A549 (cell line): Measurements from ENCODE around the gene UNC79. TPM values are rescaled to one million over a fixed set of nuclear protein-coding genes. Genes with fewer than 3 reads are reported as not detected.

Experiments
- ATAC-seq, 2 experiments: fragments of 200-7000 bp in 1 of 2; fragments of >200 bp in 1 of 2; cut with Nextera tagmentation in 1 of 2; cut with Tn5 transposase in 1 of 2; 3 replicates each; pipeline versions ENCODE4 v1.8.0 to v1.9.1; 2018 to 2020; ENCODE audit warnings: mild to moderate bottlenecking in 1 of 2, moderate library complexity in 1 of 2
- CTCF ChIA-PET: fragments of 300-600 bp; sonication (Branson Sonifier 250); formaldehyde crosslinking; extraction: SDS; loops from one replicate; lab custom pipeline; 2021; ENCODE audit warnings: antibody characterized with exemption, inconsistent platforms; lab: Yijun Ruan, JAX
- POLR2A ChIA-PET: fragments of 350-600 bp; formaldehyde crosslinking; extraction: SDS; loops from one replicate; lab custom pipeline; 2021; ENCODE audit warnings: antibody characterized with exemption, inconsistent platforms; lab: Yijun Ruan, JAX
- DNase-seq, 2 experiments: peaks; one replicate each; pipeline versions ENCODE4 v3.0.0 to v3.0.0-alpha.2; 2011 to 2016; ENCODE audit warnings: low read depth in 1 of 2, low spot score in 1 of 2
- FAIRE-seq: peaks from 2 replicates; lab custom pipeline; 2011; peaks lifted over from hg19 to GRCh38; lab: Jason Lieb, UNC
- H3K27ac ChIP-seq, 2 experiments: fragments of >200 bp; sonication (Bioruptor Twin); formaldehyde crosslinking; 3 replicates each; pipeline ENCODE4 v1.5.1; 2016 to 2017
- H3K4me1 ChIP-seq: fragments of >200 bp; sonication (Bioruptor Twin); formaldehyde crosslinking; 3 replicates; pipeline ENCODE4 v1.6.1; 2016
- H3K4me2 ChIP-seq: fragments of >200 bp; sonication (Bioruptor Twin); formaldehyde crosslinking; 3 replicates; pipeline ENCODE4 v1.6.1; 2016
- H3K4me3 ChIP-seq: fragments of >200 bp; sonication (Bioruptor Twin); formaldehyde crosslinking; 3 replicates; pipeline ENCODE4 v1.5.1; 2016
- H3K9me3 ChIP-seq: fragments of >200 bp; sonication (Bioruptor Twin); formaldehyde crosslinking; 3 replicates; pipeline ENCODE4 v1.6.1; 2016
- ATOH8 ChIP-seq: fragments of 250-450 bp; sonication (Bioruptor Pico); IDR thresholded peaks from 2 replicates; pipeline ENCODE4 v1.5.0; 2020; ENCODE audit warnings: low read depth, mild to moderate bottlenecking, moderate library complexity
- BHLHE40 ChIP-seq: IDR thresholded peaks from 2 replicates; pipeline ENCODE4 v1.6.1; 2012; ENCODE audit warnings: low read depth, low read length, inconsistent platforms
- EHF ChIP-seq: fragments of 250-450 bp; sonication (Bioruptor Pico); IDR thresholded peaks from 2 replicates; pipeline ENCODE4 v1.5.0; 2020; ENCODE audit warnings: mild to moderate bottlenecking
- EHMT2 ChIP-seq: fragments of 200-600 bp; sonication (generic); IDR thresholded peaks from 2 replicates; pipeline ENCODE4 v1.6.1; 2016; ENCODE audit warnings: antibody characterized with exemption, low read depth, mild to moderate bottlenecking, moderate library complexity
- EP300 ChIP-seq, 2 experiments: fragments of >200 bp; sonication (Bioruptor Twin); formaldehyde crosslinking; IDR thresholded peaks; 2 replicates in 1 of 2; 3 replicates in 1 of 2; pipeline ENCODE4 v1.6.1; 2016 to 2017
- FOSL2 ChIP-seq, 2 experiments: fragments of 450-650 bp in 1 of 2; fragments of >200 bp in 1 of 2; sonication (Bioruptor Twin) in 1 of 2; formaldehyde crosslinking; IDR thresholded peaks; 2 replicates each; pipeline versions ENCODE4 v1.5.0 to v1.6.1; 2016 to 2020; ENCODE audit warnings: mild to moderate bottlenecking in 1 of 2, moderate library complexity in 1 of 2
- FOXS1 ChIP-seq: fragments of 250-450 bp; sonication (Bioruptor Pico); IDR thresholded peaks from 2 replicates; pipeline ENCODE4 v1.5.0; 2020; ENCODE audit warnings: mild to moderate bottlenecking, moderate library complexity
- HES2 ChIP-seq: fragments of >200 bp; sonication (Bioruptor Twin); formaldehyde crosslinking; IDR thresholded peaks from 2 replicates; pipeline ENCODE4 v1.6.1; 2016
- HOXA7 ChIP-seq: fragments of 250-450 bp; sonication (Bioruptor Pico); IDR thresholded peaks from 2 replicates; pipeline ENCODE4 v1.5.0; 2020; ENCODE audit warnings: mild to moderate bottlenecking, moderate library complexity
- HOXB13 ChIP-seq: fragments of 250-450 bp; sonication (Bioruptor Pico); IDR thresholded peaks from 2 replicates; pipeline ENCODE4 v1.5.0; 2020; ENCODE audit warnings: low read depth, mild to moderate bottlenecking, moderate library complexity
- HOXB5 ChIP-seq: fragments of 250-450 bp; sonication (Bioruptor Pico); IDR thresholded peaks from 2 replicates; pipeline ENCODE4 v1.5.0; 2020; ENCODE audit warnings: mild to moderate bottlenecking, moderate library complexity
- JUN ChIP-seq, 2 experiments: fragments of >200 bp; sonication (Bioruptor Twin); formaldehyde crosslinking; IDR thresholded peaks; 2 replicates in 1 of 2; 3 replicates in 1 of 2; pipeline ENCODE4 v1.6.1; 2016 to 2017
- JUNB ChIP-seq: fragments of >200 bp; sonication (Bioruptor Twin); formaldehyde crosslinking; IDR thresholded peaks from 2 replicates; pipeline ENCODE4 v1.6.1; 2016
- KDM1A ChIP-seq: fragments of 200-600 bp; sonication (generic); IDR thresholded peaks from 2 replicates; pipeline ENCODE4 v1.6.1; 2016; ENCODE audit warnings: low read depth, mild to moderate bottlenecking
- MYC ChIP-seq: IDR thresholded peaks from 2 replicates; pipeline ENCODE4 v1.6.1; 2012; ENCODE audit warnings: mild to moderate bottlenecking, inconsistent platforms, low read length, improper control_type of control experiment, borderline replicate concordance
- RAD21 ChIP-seq, 2 experiments: fragments of >200 bp in 1 of 2; sonication (Bioruptor Twin) in 1 of 2; formaldehyde crosslinking in 1 of 2; IDR thresholded peaks in 1 of 2; conservative IDR thresholded peaks in 1 of 2; 2 replicates in 1 of 2; 3 replicates in 1 of 2; pipeline ENCODE4 v1.6.1; 2012 to 2018; ENCODE audit warnings: inconsistent platforms in 1 of 2
- RNF2 ChIP-seq: fragments of 200-600 bp; sonication (generic); IDR thresholded peaks from 2 replicates; pipeline ENCODE4 v1.6.1; 2016; ENCODE audit warnings: low read depth, mild to moderate bottlenecking, antibody characterized with exemption, moderate library complexity, borderline replicate concordance
- USF2 ChIP-seq: fragments of 450-650 bp; IDR thresholded peaks from 2 replicates; pipeline ENCODE4 v1.6.1; 2014; ENCODE audit warnings: antibody characterized with exemption
- ZFP36 ChIP-seq: fragments of 450-650 bp; IDR thresholded peaks from 2 replicates; pipeline ENCODE4 v1.6.1; 2014; ENCODE audit warnings: borderline replicate concordance; ENCODE audit not compliant: partially characterized antibody
- ZNF302 ChIP-seq: fragments of 250-450 bp; sonication (Bioruptor Pico); IDR thresholded peaks from 2 replicates; pipeline ENCODE4 v1.9.0; 2021; ENCODE audit warnings: inconsistent platforms, mild to moderate bottlenecking, moderate library complexity
- ZSCAN20 ChIP-seq: fragments of 250-450 bp; sonication (Bioruptor Pico); IDR thresholded peaks from 2 replicates; pipeline ENCODE4 v1.8.0; 2022; ENCODE audit warnings: mild to moderate bottlenecking, moderate library complexity
- WGBS: methylation state at CpG from one replicate; pipeline ENCODE4 v1.1.6; 2017; ENCODE audit errors: missing lambda C conversion rate; 5-methylcytosine and 5-hydroxymethylcytosine counted together
- polyA plus RNA-seq, 4 experiments: library from polyadenylated mRNA; depleted of rRNA in 3 of 4; stranded (reverse); fragments of >200 nt; fragmentation: RNase III in 1 of 4; extraction: RNeasy Plus Mini Kit Qiagen cat#74134 plus additional on column Dnase treatment in 1 of 4; gene quantifications; 2 replicates in 3 of 4; 3 replicates in 1 of 4; pipeline ENCODE4 v1.2.3, GENCODE V29; 2011 to 2017

Gene UNC79
- polyA plus RNA-seq, 2 of the 4 experiments (the other 2 are of a cell fraction): 0.01 TPM

GRCh38 chr14:93691042-93691780 lies 260.5 kb downstream of the UNC79 start:
- ChIA-PET POLR2A (no interaction called here), CTCF (interaction anchor here (0.8 to 0.9 kb wide), 2 partner anchors 62 to 245 kb away, joined by 3 read pairs; no protein-coding TSS in a partner anchor)
- no peak overlapping the region for H3K4me2 ChIP-seq
- H3K4me3 ChIP-seq: no peak overlapping the region
- no peaks in the 10 kb centered on the region for H3K4me1 ChIP-seq
- FAIRE-seq (no peak), DNase-seq (no peak), ATAC-seq (peak in 1 of 2 experiments; percentile 61; a peak in 2 of 6 replicates)
- H3K9me3 ChIP-seq: no peaks in the 10 kb centered on the region
- no peak overlapping the region for H3K27ac ChIP-seq
- 19% methylated on average over 16 of the region's 16 CpGs for WGBS
- TF ChIP-seq RAD21 (conservative IDR thresholded peaks at IDR 0.05 in 1 of 2, IDR thresholded peaks at IDR 0.05 in 1 of 2) (0 out of 5 replicates have a peak, but pooled peaks of 1 of the 2 experiments have one; percentile 7), EP300 (IDR thresholded peaks at IDR 0.05) (no peak), JUN (IDR thresholded peaks at IDR 0.05) (no peak), BHLHE40 (peak; percentile 33; the same call in 1 of the 2 replicates), ZSCAN20 (CRISPR knock-in tag) (no peak), MYC (no peak), USF2 (no peak), HOXA7 (CRISPR knock-in tag) (no peak)

- no peak for FAIRE-seq
Measured at GRCh38 chr14:93693914-93694313, 263.2 kb downstream of the UNC79 start.

GRCh38 chr14:93700928-93701327 lies 270.2 kb downstream of the UNC79 start:
- H3K9me3 ChIP-seq: peaks cover 8% of the 10 kb centered on the region; the same call in 1 of the 3 replicates
- no peak for TF ChIP-seq ATOH8 (CRISPR knock-in tag)
- TF ChIP-seq HES2: no peak
- TF ChIP-seq ZNF302 (CRISPR knock-in tag): no peak
- TF ChIP-seq ZFP36: no peak
- TF ChIP-seq FOSL2 (IDR thresholded peaks at IDR 0.05): no peak
- TF ChIP-seq FOSL2 (CRISPR knock-in tag; IDR thresholded peaks at IDR 0.05): no peak
- no peak for TF ChIP-seq JUN (IDR thresholded peaks at IDR 0.05)
- no peak for TF ChIP-seq FOXS1 (CRISPR knock-in tag)
- TF ChIP-seq EHF: no peak
- H3K4me1 ChIP-seq: no peaks in the 10 kb centered on the region
- H3K27ac ChIP-seq: no peak overlapping the region
- ATAC-seq (no peak), FAIRE-seq (no peak), DNase-seq (no peak)
- ChIA-PET CTCF (no interaction called here), POLR2A (no interaction called here)
- no peak overlapping the region for H3K4me3 ChIP-seq
- no peak overlapping the region for H3K4me2 ChIP-seq

More at GRCh38 chr14:93693914-93694313, 263.2 kb downstream of the UNC79 start:
- CTCF ChIA-PET: no interaction called here
- 14% methylated on average over 6 of the region's 6 CpGs for WGBS
- POLR2A ChIA-PET: no interaction called here
- TF ChIP-seq HOXB5 (CRISPR knock-in tag) (no peak), KDM1A (no peak), RNF2 (no peak), FOSL2 (IDR thresholded peaks at IDR 0.05) (no peak), FOSL2 (CRISPR knock-in tag; IDR thresholded peaks at IDR 0.05) (no peak), HOXB13 (CRISPR knock-in tag) (no peak), JUNB (no peak), EHMT2 (no peak)
- Histone ChIP-seq H3K4me1 (no peaks in the 10 kb centered on the region), H3K4me3 (no peak overlapping the region), H3K4me2 (no peak overlapping the region), H3K27ac (no peak overlapping the region), H3K9me3 (peaks cover 8% of the 10 kb centered on the region; the same call in 1 of the 3 replicates)
- ATAC-seq (no peak), DNase-seq (no peak)
